ENCODE data around the gene ADISSP. TPM values are rescaled to one million over a fixed set of nuclear protein-coding genes. Genes with fewer than 3 reads are reported as not detected.
A peak's percentile ranks its signal among the peaks of the same experiment; 100 is the strongest.

Gene ADISSP
- total and polyA plus RNA-seq, 2 of the 13 experiments (the other 11 are each of a cell fraction or from before 2014, with no cell fraction given) = 38.3 to 90.6 TPM

DNA sequence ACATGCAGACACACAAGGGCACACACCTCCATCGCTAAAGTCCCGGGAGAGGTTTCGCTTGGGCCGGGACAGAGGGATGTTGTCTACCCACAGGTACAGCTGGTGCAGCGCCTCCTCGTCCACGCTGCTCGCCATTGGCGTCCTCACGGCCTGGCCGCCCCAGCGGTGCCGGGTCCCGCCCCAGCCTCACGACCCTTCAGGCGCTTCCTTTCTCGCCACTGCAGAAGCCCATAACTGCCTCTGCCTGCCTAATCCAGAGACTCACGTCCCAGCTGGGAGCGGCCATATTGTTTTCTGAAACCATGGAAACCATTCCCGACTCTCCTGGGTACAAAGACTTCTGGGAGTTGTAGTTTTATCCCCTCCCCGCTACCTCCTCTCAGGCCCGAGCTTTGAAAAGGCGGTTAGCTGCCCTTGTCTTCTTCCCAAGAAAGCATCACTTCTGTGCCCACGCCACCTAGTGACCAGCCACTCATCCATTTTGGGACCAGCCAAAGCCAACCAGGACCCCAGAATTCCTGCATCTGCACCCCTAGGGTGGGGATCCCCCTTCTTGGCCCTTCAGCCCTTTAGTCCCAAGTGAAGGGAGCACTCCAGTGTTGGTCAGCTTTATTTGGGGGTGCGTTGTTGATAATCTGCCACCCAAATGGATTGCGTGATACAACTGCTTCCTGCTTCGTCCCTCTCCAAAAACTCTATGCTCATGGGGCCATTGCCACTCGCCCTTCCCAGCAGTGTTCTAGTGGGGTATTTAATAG lies 13.8 kb upstream of the ADISSP start, which contains the start of gene SPEF1 (continued):
- TF ChIP-seq, protein P1, sequence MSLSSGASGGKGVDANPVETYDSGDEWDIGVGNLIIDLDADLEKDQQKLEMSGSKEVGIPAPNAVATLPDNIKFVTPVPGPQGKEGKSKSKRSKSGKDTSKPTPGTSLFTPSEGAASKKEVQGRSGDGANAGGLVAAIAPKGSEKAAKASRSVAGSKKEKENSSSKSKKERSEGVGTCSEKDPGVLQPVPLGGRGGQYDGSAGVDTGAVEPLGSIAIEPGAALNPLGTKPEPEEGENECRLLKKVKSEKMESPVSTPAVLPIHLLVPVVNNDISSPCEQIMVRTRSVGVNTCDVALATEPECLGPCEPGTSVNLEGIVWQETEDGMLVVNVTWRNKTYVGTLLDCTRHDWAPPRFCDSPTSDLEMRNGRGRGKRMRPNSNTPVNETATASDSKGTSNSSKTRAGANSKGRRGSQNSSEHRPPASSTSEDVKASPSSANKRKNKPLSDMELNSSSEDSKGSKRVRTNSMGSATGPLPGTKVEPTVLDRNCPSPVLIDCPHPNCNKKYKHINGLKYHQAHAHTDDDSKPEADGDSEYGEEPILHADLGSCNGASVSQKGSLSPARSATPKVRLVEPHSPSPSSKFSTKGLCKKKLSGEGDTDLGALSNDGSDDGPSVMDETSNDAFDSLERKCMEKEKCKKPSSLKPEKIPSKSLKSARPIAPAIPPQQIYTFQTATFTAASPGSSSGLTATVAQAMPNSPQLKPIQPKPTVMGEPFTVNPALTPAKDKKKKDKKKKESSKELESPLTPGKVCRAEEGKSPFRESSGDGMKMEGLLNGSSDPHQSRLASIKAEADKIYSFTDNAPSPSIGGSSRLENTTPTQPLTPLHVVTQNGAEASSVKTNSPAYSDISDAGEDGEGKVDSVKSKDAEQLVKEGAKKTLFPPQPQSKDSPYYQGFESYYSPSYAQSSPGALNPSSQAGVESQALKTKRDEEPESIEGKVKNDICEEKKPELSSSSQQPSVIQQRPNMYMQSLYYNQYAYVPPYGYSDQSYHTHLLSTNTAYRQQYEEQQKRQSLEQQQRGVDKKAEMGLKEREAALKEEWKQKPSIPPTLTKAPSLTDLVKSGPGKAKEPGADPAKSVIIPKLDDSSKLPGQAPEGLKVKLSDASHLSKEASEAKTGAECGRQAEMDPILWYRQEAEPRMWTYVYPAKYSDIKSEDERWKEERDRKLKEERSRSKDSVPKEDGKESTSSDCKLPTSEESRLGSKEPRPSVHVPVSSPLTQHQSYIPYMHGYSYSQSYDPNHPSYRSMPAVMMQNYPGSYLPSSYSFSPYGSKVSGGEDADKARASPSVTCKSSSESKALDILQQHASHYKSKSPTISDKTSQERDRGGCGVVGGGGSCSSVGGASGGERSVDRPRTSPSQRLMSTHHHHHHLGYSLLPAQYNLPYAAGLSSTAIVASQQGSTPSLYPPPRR (CRISPR knock-in tag; IDR thresholded peaks at IDR 0.05; ENCODE audit: borderline replicate concordance) = no peak
- TF ChIP-seq PHF5A (CRISPR knock-in tag; IDR thresholded peaks at IDR 0.05; ENCODE audit: low read depth, unreplicated experiment) (no peak), ZNF83 (CRISPR knock-in tag; IDR thresholded peaks at IDR 0.05; ENCODE audit: borderline replicate concordance) (no peak), SKIL (CRISPR knock-in tag; IDR thresholded peaks at IDR 0.05; ENCODE audit: borderline replicate concordance) (no peak), DNMT3B (CRISPR knock-in tag; conservative IDR thresholded peaks at IDR 0.05) (peak; percentile 85), FOSL1 (CRISPR knock-in tag; IDR thresholded peaks at IDR 0.05; ENCODE audit: borderline replicate concordance) (no peak), ZSCAN31 (CRISPR knock-in tag; IDR thresholded peaks at IDR 0.05; ENCODE audit: low read depth) (no peak), YEATS4 (CRISPR knock-in tag; IDR thresholded peaks at IDR 0.05; ENCODE audit: borderline replicate concordance) (no peak), ZBTB49 (CRISPR knock-in tag; IDR thresholded peaks at IDR 0.05; ENCODE audit: borderline replicate concordance) (0 out of 2 replicates have a peak, but pooled peaks have one; percentile 43), NCOA1 (CRISPR knock-in tag; IDR thresholded peaks at IDR 0.05) (no peak)
- TF ChIP-seq, protein P2, sequence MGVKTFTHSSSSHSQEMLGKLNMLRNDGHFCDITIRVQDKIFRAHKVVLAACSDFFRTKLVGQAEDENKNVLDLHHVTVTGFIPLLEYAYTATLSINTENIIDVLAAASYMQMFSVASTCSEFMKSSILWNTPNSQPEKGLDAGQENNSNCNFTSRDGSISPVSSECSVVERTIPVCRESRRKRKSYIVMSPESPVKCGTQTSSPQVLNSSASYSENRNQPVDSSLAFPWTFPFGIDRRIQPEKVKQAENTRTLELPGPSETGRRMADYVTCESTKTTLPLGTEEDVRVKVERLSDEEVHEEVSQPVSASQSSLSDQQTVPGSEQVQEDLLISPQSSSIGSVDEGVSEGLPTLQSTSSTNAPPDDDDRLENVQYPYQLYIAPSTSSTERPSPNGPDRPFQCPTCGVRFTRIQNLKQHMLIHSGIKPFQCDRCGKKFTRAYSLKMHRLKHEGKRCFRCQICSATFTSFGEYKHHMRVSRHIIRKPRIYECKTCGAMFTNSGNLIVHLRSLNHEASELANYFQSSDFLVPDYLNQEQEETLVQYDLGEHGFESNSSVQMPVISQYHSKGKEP (CRISPR knock-in tag; IDR thresholded peaks at IDR 0.05) = no peak
- TF ChIP-seq, protein P3, sequence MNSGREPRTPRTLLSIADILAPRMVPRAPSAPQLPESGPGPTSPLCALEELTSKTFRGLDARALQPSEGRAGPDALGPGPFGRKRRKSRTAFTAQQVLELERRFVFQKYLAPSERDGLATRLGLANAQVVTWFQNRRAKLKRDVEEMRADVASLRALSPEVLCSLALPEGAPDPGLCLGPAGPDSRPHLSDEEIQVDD (CRISPR knock-in tag; IDR thresholded peaks at IDR 0.05; ENCODE audit: borderline replicate concordance) = no peak
- TF ChIP-seq, protein P4, sequence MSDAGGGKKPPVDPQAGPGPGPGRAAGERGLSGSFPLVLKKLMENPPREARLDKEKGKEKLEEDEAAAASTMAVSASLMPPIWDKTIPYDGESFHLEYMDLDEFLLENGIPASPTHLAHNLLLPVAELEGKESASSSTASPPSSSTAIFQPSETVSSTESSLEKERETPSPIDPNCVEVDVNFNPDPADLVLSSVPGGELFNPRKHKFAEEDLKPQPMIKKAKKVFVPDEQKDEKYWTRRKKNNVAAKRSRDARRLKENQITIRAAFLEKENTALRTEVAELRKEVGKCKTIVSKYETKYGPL (CRISPR knock-in tag; IDR thresholded peaks at IDR 0.05) = no peak

Data from HepG2 (cell line).